A673 (cell line): Measurements from ENCODE around the gene SLC8A2. TPM values are rescaled to one million over a fixed set of nuclear protein-coding genes. Genes with fewer than 3 reads are reported as not detected.

ENCODE experiments used
- BruUV-seq: library from RNA; stranded (reverse); fragments of 400-500 nt; replicated peaks from 2 replicates; lab custom pipeline; 2021; lab: Mats Ljungman, UMichigan
- CTCF ChIA-PET: fragments of 300-600 bp; sonication (Branson Sonifier 250); formaldehyde crosslinking; loops from one replicate; lab custom pipeline; 2022; ENCODE audit warnings: antibody characterized with exemption; lab: Charles Lee
- POLR2A ChIA-PET: fragments of 300-600 bp; sonication (Branson Sonifier 250); formaldehyde crosslinking; loops from one replicate; lab custom pipeline; 2022; ENCODE audit warnings: antibody characterized with exemption; ENCODE audit not compliant: low non-redundant PET; lab: Charles Lee
- DNase-seq: peaks from one replicate; pipeline ENCODE4 v3.0.0-alpha.2; 2015; ENCODE audit warnings: low spot score
- H3K27ac ChIP-seq: fragments of 200-600 bp; sonication (generic); 2 replicates; pipeline ENCODE4 v1.5.1; 2016; ENCODE audit warnings: mixed run types, low read depth, mild to moderate bottlenecking, mixed read lengths, antibody characterized with exemption, low read length; ENCODE audit not compliant: poor library complexity, severe bottlenecking
- H3K27me3 ChIP-seq: fragments of 200-600 bp; sonication (generic); replicated peaks from 2 replicates; pipeline ENCODE4 v1.6.1; 2017; ENCODE audit warnings: mixed run types, low read depth, mild to moderate bottlenecking, mixed read lengths, antibody characterized with exemption, low read length; ENCODE audit not compliant: insufficient read depth, poor library complexity
- H3K36me3 ChIP-seq: fragments of 200-600 bp; sonication (generic); 2 replicates; pipeline ENCODE4 v1.6.1; 2016; ENCODE audit warnings: mixed run types, mild to moderate bottlenecking, mixed read lengths, antibody characterized with exemption, low read length; ENCODE audit not compliant: insufficient read depth, poor library complexity, severe bottlenecking
- H3K4me1 ChIP-seq: fragments of 200-600 bp; sonication (generic); 2 replicates; pipeline ENCODE4 v1.6.1; 2017; ENCODE audit warnings: mixed run types, mild to moderate bottlenecking, mixed read lengths, antibody characterized with exemption, low read length; ENCODE audit not compliant: insufficient read depth, poor library complexity, severe bottlenecking
- H3K4me3 ChIP-seq: fragments of 200-600 bp; sonication (generic); 2 replicates; pipeline ENCODE4 v1.5.1; 2016; ENCODE audit warnings: low read depth, mixed run types, mild to moderate bottlenecking, mixed read lengths, low read length; ENCODE audit not compliant: poor library complexity, severe bottlenecking
- H3K9me3 ChIP-seq: fragments of 200-600 bp; sonication (generic); 2 replicates; pipeline ENCODE4 v1.6.1; 2016; ENCODE audit warnings: mixed run types, low read depth, mild to moderate bottlenecking, mixed read lengths, antibody characterized with exemption, low read length; ENCODE audit not compliant: poor library complexity, severe bottlenecking
- EZH2 ChIP-seq: fragments of 200-600 bp; sonication (generic); IDR thresholded peaks from 2 replicates; pipeline ENCODE4 v1.6.1; 2017; ENCODE audit warnings: borderline replicate concordance, low read depth, mild to moderate bottlenecking, mixed read lengths, antibody characterized with exemption, low read length; ENCODE audit not compliant: poor library complexity, severe bottlenecking
- intact Hi-C: fragments of 100-400 bp; cut with micrococcal nuclease; formaldehyde crosslinking; loops from one replicate; pipeline ENCODE4 v1.10.0; 2022; ENCODE audit not compliant: unreplicated experiment
- total RNA-seq: library from RNA; stranded (reverse); gene quantifications from 2 replicates; pipeline ENCODE4 v1.2.3, GENCODE V29; 2021
- TF ChIP-seq, protein P1 (sequence below): fragments of 300-800, 200-600 bp; sonication (generic); conservative IDR thresholded peaks from 2 replicates; pipeline ENCODE4 v1.5.1; 2017; ENCODE audit warnings: low read depth, mild to moderate bottlenecking, antibody characterized with exemption, low read length, moderate library complexity, mixed read lengths

The SLC8A2 gene
- total RNA-seq, 1 experiment from 2014 or later: 3.2 TPM

DNA sequence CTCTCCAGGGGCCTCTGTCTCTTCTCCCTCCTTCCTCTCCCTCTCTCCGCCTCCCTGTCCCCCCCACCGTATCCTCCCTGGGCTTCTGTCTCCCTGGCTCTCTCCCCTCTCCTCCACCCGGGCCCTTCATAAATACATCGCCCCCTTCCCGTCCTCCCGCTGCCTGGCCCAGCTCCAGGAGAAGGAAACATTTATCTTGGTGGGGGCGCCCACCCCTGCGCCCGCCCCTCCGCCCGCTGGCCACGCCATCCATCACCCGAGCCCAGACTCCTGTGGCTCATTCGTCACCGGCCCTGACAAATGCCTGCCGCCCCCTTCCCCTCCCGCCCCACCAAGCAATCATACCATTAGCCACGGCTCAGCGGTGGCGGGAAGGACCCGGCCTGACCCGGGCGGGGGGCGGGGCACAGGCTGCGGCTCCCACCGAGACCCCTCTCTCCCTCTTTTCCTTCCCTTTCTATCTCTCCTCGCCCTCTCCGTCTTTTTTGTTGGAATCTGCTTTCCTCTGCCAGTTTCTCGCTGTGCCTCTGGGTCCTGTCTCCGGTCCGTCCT, 49.8 kb downstream of the SLC8A2 start:
- no TSS peak for BruUV-seq
- H3K4me1 ChIP-seq: peaks cover 34% of the 10 kb centered on the region
- peaks cover 25% of the 10 kb centered on the region for H3K27me3 ChIP-seq
- H3K9me3 ChIP-seq: no peaks in the 10 kb centered on the region
- peak; percentile 20 for DNase-seq
- peak overlapping the region; percentile 23 for H3K4me3 ChIP-seq
- no peak overlapping the region for H3K27ac ChIP-seq
- ChIA-PET CTCF (no interaction called here), POLR2A (no interaction called here)
- no peak for TF ChIP-seq EZH2
- TF ChIP-seq, protein P1, sequence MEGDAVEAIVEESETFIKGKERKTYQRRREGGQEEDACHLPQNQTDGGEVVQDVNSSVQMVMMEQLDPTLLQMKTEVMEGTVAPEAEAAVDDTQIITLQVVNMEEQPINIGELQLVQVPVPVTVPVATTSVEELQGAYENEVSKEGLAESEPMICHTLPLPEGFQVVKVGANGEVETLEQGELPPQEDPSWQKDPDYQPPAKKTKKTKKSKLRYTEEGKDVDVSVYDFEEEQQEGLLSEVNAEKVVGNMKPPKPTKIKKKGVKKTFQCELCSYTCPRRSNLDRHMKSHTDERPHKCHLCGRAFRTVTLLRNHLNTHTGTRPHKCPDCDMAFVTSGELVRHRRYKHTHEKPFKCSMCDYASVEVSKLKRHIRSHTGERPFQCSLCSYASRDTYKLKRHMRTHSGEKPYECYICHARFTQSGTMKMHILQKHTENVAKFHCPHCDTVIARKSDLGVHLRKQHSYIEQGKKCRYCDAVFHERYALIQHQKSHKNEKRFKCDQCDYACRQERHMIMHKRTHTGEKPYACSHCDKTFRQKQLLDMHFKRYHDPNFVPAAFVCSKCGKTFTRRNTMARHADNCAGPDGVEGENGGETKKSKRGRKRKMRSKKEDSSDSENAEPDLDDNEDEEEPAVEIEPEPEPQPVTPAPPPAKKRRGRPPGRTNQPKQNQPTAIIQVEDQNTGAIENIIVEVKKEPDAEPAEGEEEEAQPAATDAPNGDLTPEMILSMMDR: no peak
- intact Hi-C loops: no loop called here
- H3K36me3 ChIP-seq: no peaks in the 10 kb centered on the region

- CTCF ChIA-PET: no interaction called here
- Histone ChIP-seq H3K9me3 (no peaks in the 10 kb centered on the region), H3K27me3 (peaks cover 25% of the 10 kb centered on the region), H3K27ac (no peak overlapping the region), H3K36me3 (no peaks in the 10 kb centered on the region), H3K4me3 (peak overlapping the region; percentile 23), H3K4me1 (peaks cover 34% of the 10 kb centered on the region)
- no peak for TF ChIP-seq EZH2
- TF ChIP-seq, protein P1: no peak
- no peak for DNase-seq
- BruUV-seq: no TSS peak
- POLR2A ChIA-PET: no interaction called here
- intact Hi-C loops: no loop called here
These were observed 50.4 kb downstream of the SLC8A2 start for GRCh38 chr19:47421244-47421786.

- Histone ChIP-seq H3K27ac (no peak overlapping the region), H3K4me3 (no peak overlapping the region), H3K9me3 (no peaks in the 10 kb centered on the region), H3K4me1 (peaks cover 34% of the 10 kb centered on the region), H3K36me3 (no peaks in the 10 kb centered on the region), H3K27me3 (peaks cover 25% of the 10 kb centered on the region)
- CTCF ChIA-PET: no interaction called here
- TF ChIP-seq EZH2: no peak
- TF ChIP-seq, protein P1: no peak
- POLR2A ChIA-PET: no interaction called here
- intact Hi-C loops: no loop called here
- no TSS peak for BruUV-seq
- DNase-seq: no peak
These were observed 51.9 kb downstream of the SLC8A2 start for GRCh38 chr19:47419789-47420188.
